Measurements from ENCODE around the gene LILRA2. TPM values are rescaled to one million over a fixed set of nuclear protein-coding genes. Genes with fewer than 3 reads are reported as not detected.

LILRA2 gene
- total and polyA plus RNA-seq, 2 of the 13 experiments (the other 11 are each of a cell fraction or from before 2014, with no cell fraction given), result 0.53 TPM; not detected in 1

DNA sequence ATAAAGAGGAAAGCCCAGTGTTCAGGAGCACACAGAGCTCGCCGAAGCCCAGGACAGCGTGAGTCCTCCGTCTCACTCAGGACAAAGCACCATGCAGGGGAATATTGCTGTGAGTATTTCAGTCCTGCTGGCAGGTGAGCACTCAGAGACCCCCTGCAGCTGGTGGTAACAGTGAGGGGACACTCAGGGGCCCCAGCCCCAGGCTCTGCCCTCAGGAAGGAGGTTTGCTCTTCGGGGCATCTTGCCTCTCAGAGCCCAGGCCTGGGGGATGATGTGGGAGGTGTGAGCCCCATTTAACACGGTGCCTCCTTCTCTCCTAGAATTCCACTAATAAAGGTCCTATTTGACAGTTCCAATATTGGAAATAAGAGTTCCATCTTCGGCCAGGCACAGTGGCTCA is 34.6 kb downstream of the LILRA2 start (continued):
- no peak for TF ChIP-seq ZNF687 (CRISPR knock-in tag; IDR thresholded peaks at IDR 0.05)

GRCh38 chr19:54608792-54609191 is 35.2 kb downstream of the LILRA2 start:
- Histone ChIP-seq H3K9me3 (ENCODE audit: low read length) (no peaks in the 10 kb centered on the region), H3K4me3 (replicated peaks in 1 of 3; ENCODE audit: insufficient read depth in 1 of 3, low read depth in 2 of 3, low read length in 3 of 3) (no peak overlapping the region), H3K36me3 (replicated peaks in 1 of 2; ENCODE audit: control insufficient read depth in 1 of 2, insufficient read depth in 2 of 2, low read length in 2 of 2) (no peaks in the 10 kb centered on the region), H3K9ac (ENCODE audit: insufficient read depth, low read depth, low read length) (no peak overlapping the region), H3K27me3 (ENCODE audit: control insufficient read depth in 1 of 2, insufficient read depth in 2 of 2, low read length in 2 of 2) (peaks cover 0 to 12% of the 10 kb centered on the region in 2 experiments; a peak in 1 of 5 replicates), H4K20me1 (ENCODE audit: insufficient read depth, low read length) (no peaks in the 10 kb centered on the region), H3K4me2 (ENCODE audit: low read depth, low read length) (no peak overlapping the region), H3K79me2 (ENCODE audit: insufficient read depth, low read length) (no peaks in the 10 kb centered on the region), H3K4me1 (ENCODE audit: insufficient read depth, low read length) (no peaks in the 10 kb centered on the region), H3K27ac (ENCODE audit: extremely low read length, insufficient read depth, low read length) (no peak overlapping the region), H2AFZ (ENCODE audit: low read length) (no peak overlapping the region)
- POLR2A ChIA-PET, result no interaction called here
- CTCF ChIA-PET (ENCODE audit: low intra/inter-chr PET ratio, low total read pairs), result no interaction called here
- in situ Hi-C loops (cut with HindIII; ENCODE audit: extremely low pct_ligation_motif_present, low pct_unique_long_range_greater_than_20kb) (no loop called here), intact Hi-C loops (cut with micrococcal nuclease; ENCODE audit: unreplicated experiment) (no loop called here)
- DNase-seq (ENCODE audit: low spot score), result no peak
- ATAC-seq, result no peak
- 8% methylated on average over 8 of the region's 15 CpGs for WGBS (ENCODE audit: low lambda C conversion rate)
- no TSS peak for BruUV-seq (replicated peaks)
- TF ChIP-seq U2AF1 (optimal IDR thresholded peaks at IDR 0.05; ENCODE audit: low read depth, low read length), result no peak
- no peak for TF ChIP-seq CREBL2 (CRISPR knock-in tag; IDR thresholded peaks at IDR 0.05; ENCODE audit: borderline replicate concordance)
- TF ChIP-seq MZF1 (CRISPR knock-in tag; IDR thresholded peaks at IDR 0.05; ENCODE audit: borderline replicate concordance), result no peak
- no peak for TF ChIP-seq RELA (CRISPR knock-in tag; IDR thresholded peaks at IDR 0.05)
- no peak for TF ChIP-seq ZNF644 (CRISPR knock-in tag; IDR thresholded peaks at IDR 0.05; ENCODE audit: low read depth)
- no peak for TF ChIP-seq ZNF382 (CRISPR knock-in tag; IDR thresholded peaks at IDR 0.05; ENCODE audit: borderline replicate concordance)
- no peak for TF ChIP-seq ZNF276 (CRISPR knock-in tag; IDR thresholded peaks at IDR 0.05; ENCODE audit: low read depth)
- FAIRE-seq, result no peak
